CD4-positive, alpha-beta T cell treated with Interleukin-1 beta for 1 hour (primary cell): ENCODE results near the gene CDH4.

Experiments
- DNase-seq, 2 donors: peaks; one replicate each; pipeline ENCODE4 v3.0.0-alpha.2; 2020 to 2022

CDH4 gene

GRCh38 chr20:61879303-61879620 lies 627.2 kb downstream of the CDH4 start:
- no peak for DNase-seq

- DNase-seq = no peak
Measured at GRCh38 chr20:61879694-61880093, 627.6 kb downstream of the CDH4 start.

- no peak for DNase-seq
Measured at GRCh38 chr20:61880706-61881105, 628.6 kb downstream of the CDH4 start.

GRCh38 chr20:61881416-61881815 lies 629.4 kb downstream of the CDH4 start:
- no peak for DNase-seq

- DNase-seq = no peak
Measured at GRCh38 chr20:61881861-61882260, 629.8 kb downstream of the CDH4 start.

GRCh38 chr20:61882716-61883615 lies 630.9 kb downstream of the CDH4 start:
- DNase-seq = no peak

GRCh38 chr20:61883857-61884393 lies 631.9 kb downstream of the CDH4 start:
- no peak for DNase-seq

GRCh38 chr20:61884571-61885389 lies 632.7 kb downstream of the CDH4 start:
- no peak for DNase-seq

- no peak for DNase-seq
Measured at GRCh38 chr20:61885759-61886715, 634.0 kb downstream of the CDH4 start.

- peak in 1 of 2 donors; percentile 17 for DNase-seq
Measured at GRCh38 chr20:61886721-61887595, 634.9 kb downstream of the CDH4 start.

- DNase-seq = no peak
Measured at GRCh38 chr20:61887596-61888093, 635.6 kb downstream of the CDH4 start.

GRCh38 chr20:61888101-61888865 lies 636.2 kb downstream of the CDH4 start:
- DNase-seq = no peak

- DNase-seq = no peak
Measured at GRCh38 chr20:61889659-61890058, 637.6 kb downstream of the CDH4 start.

- DNase-seq = no peak
Measured at GRCh38 chr20:61890210-61890609, 638.1 kb downstream of the CDH4 start.

GRCh38 chr20:61891476-61891875 lies 639.4 kb downstream of the CDH4 start:
- DNase-seq = no peak

- no peak for DNase-seq
Measured at GRCh38 chr20:61891916-61892649, 640.0 kb downstream of the CDH4 start.

- DNase-seq = no peak
Measured at GRCh38 chr20:61895016-61895415, 643.0 kb downstream of the CDH4 start.

GRCh38 chr20:61895686-61896057 lies 643.6 kb downstream of the CDH4 start:
- no peak for DNase-seq

- peak in 1 of 2 donors; percentile 12 for DNase-seq
Measured at GRCh38 chr20:61896058-61896961, 644.2 kb downstream of the CDH4 start.
